ENCODE measurements around the gene ICOSLG.
"Not testable (repeated sequence)": the region's sequence is repeated elsewhere in the genome, so short reads cannot be mapped to it uniquely, and the experiment has no call there.

GRCh38 chr21:44176127-44176526 lies 64.6 kb downstream of the ICOSLG start:
- TF ChIP-seq CTCF (IDR thresholded peaks at IDR 0.05; ENCODE audit: borderline replicate concordance, extremely low read depth, low read length, poor library complexity, severe bottlenecking); EZH2 (IDR thresholded peaks at IDR 0.05; ENCODE audit: borderline replicate concordance, low read depth, low read length, severe bottlenecking): not testable (repeated sequence)

Measured in DND-41 (cell line).